ENCODE data around the gene KLF12. TPM values are rescaled to one million over a fixed set of nuclear protein-coding genes. Genes with fewer than 3 reads are reported as not detected.

KLF12 gene
- total and polyA plus RNA-seq, 4 donors = 22.1 to 57.2 (median 42.7) TPM

DNA sequence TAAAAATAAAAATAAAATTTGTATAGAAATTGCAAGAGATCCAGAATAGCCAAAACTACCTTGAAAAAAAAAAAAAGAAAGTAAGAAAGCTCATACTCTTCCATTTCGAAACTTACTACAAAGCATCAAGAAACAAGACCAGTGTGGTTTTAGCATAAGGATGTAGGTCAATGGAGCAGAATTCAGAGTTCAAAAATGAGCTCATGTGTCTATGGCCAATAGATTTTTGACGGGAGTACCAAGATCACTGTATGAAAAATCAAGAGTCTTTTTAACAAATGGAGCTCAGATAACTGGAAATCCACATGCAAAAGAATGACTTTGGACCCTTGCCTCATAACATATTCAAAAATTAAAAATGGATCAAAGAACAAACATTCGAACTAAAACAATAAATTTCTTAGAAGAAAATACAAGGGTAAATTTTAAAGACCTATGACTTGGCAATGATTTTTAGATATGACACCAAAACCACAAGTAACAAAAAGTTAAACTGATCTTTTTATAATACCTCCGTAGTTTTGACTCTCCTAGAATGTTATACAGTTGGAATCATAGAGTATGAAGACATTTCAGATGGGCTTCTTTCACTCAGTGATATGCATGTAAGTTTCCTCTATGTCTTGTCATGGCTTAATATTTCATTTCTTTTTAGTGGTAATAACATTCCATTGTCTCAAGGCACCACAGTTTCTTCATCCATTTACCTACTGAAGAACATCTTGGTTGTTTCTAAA lies 43.2 kb downstream of the KLF12 start:
- Histone ChIP-seq H3K4me1 (ENCODE audit: control insufficient read depth, insufficient read depth, low read length) (no peaks in the 10 kb centered on the region), H3K27me3 (ENCODE audit: control insufficient read depth, insufficient read depth, low read length) (no peaks in the 10 kb centered on the region), H3K4me3 (ENCODE audit: low read depth, low read length) (no peak overlapping the region), H3K9me3 (ENCODE audit: control insufficient read depth, insufficient read depth, low read length) (no peaks in the 10 kb centered on the region), H3K36me3 (ENCODE audit: control insufficient read depth, insufficient read depth, low read length) (no peaks in the 10 kb centered on the region), H3K27ac (ENCODE audit: low read depth, low read length) (no peak overlapping the region)
- 100% methylated on average over 1 of the region's 4 CpGs for WGBS (ENCODE audit: insufficient coverage)
- DNase-seq (ENCODE audit: low read depth in 4 of 6, low spot score in 6 of 6) = no peak

GRCh38 chr13:74090397-74090796 lies 43.8 kb downstream of the KLF12 start:
- Histone ChIP-seq H3K36me3 (ENCODE audit: control insufficient read depth, insufficient read depth, low read length) (no peaks in the 10 kb centered on the region), H3K4me1 (ENCODE audit: control insufficient read depth, insufficient read depth, low read length) (no peaks in the 10 kb centered on the region), H3K27me3 (ENCODE audit: control insufficient read depth, insufficient read depth, low read length) (no peaks in the 10 kb centered on the region), H3K9me3 (ENCODE audit: control insufficient read depth, insufficient read depth, low read length) (no peaks in the 10 kb centered on the region), H3K27ac (ENCODE audit: low read depth, low read length) (no peak overlapping the region), H3K4me3 (ENCODE audit: low read depth, low read length) (no peak overlapping the region)
- DNase-seq (ENCODE audit: low read depth in 4 of 6, low spot score in 6 of 6) = no peak
- WGBS (ENCODE audit: insufficient coverage) = no CpG with 5 or more reads among the region's 3 CpGs

DNA sequence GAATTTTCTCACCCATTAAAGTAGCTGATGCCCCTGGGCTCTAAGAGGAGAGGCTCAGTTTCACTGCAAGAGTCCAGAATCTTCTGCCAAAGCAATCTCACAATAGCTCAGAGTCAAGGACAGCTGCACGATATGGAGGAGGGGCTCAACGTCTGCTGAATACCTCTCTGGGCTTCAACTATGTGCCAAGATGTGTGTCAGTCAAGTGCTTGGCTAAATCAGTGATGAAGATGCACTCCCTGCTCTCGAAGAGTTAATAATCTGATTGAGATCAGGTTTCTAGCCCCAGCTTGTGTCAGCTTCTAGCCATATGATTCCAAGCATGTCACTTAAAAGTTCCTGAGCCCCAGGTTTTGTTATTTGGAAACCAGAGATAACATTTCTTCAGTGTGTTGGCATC lies 46.8 kb downstream of the KLF12 start:
- 86% methylated on average over 1 of the region's 3 CpGs for WGBS (ENCODE audit: insufficient coverage)
- Histone ChIP-seq H3K4me1 (ENCODE audit: control insufficient read depth, insufficient read depth, low read length) (peaks cover 3% of the 10 kb centered on the region), H3K27me3 (ENCODE audit: control insufficient read depth, insufficient read depth, low read length) (no peaks in the 10 kb centered on the region), H3K4me3 (ENCODE audit: low read depth, low read length) (no peak overlapping the region), H3K9me3 (ENCODE audit: control insufficient read depth, insufficient read depth, low read length) (no peaks in the 10 kb centered on the region), H3K36me3 (ENCODE audit: control insufficient read depth, insufficient read depth, low read length) (no peaks in the 10 kb centered on the region), H3K27ac (ENCODE audit: low read depth, low read length) (no peak overlapping the region)
- no peak for DNase-seq (ENCODE audit: low read depth in 4 of 6, low spot score in 6 of 6)

All from spinal cord (tissue), 10 donors.